ENCODE measurements around the gene ACP4. TPM values are rescaled to one million over a fixed set of nuclear protein-coding genes. Genes with fewer than 3 reads are reported as not detected.
"Not testable (repeated sequence)": the region's sequence is repeated elsewhere in the genome, so short reads cannot be mapped to it uniquely, and the experiment has no call there.

ACP4 gene
- not detected for total RNA-seq

GRCh38 chr19:50790396-50790795 is at the start of gene ACP4:
Gene ACP4, plus strand, starts transcription at chr19:50790415. Its CDS starts 0 bp downstream, at chr19:50790415.
- TF ChIP-seq CTCF (IDR thresholded peaks at IDR 0.05) = no peak
- ATAC-seq (ENCODE audit: low FRiP score) (no peak), DNase-seq (ENCODE audit: low spot score) (no peak)

DNA sequence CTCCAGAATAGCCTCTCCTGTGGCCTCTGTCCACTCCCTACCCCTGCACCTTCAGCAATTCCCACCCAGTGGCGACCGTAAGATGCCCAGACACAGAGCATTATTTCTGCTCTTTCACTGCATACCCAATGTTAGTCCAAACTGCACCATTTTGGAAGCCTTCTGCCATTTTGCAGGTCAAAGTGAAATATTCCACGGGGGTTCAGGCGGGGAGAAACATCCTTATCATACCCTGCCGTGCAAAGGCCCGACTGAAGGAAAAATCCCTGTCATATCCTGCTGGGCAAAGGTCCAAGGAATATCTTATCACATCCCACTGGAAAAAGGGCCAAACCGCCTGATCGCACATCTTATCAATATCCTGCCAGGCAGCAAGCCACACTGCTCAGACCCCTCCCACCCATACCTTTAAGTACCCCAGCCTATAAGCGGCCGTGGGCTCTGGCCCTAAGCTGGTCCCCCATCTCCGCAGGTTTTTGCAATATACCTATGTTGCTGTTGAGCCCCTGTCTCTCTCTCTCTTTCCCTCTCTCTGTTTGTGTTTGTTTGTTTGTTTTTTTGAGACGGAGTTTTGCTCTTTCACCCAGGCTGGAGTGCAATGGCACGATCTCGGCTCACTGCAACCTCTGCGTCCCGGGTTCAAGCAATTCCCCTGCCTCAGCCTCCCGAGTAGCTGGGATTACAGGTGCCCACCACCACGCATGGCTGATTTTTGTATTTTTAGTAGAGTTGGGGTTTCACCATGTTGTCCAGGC is 48.9 kb upstream of the ACP4 start:
- DNase-seq (ENCODE audit: low spot score) = no peak
- no peak for ATAC-seq (ENCODE audit: low FRiP score)
- TF ChIP-seq CTCF (IDR thresholded peaks at IDR 0.05) = no peak

DNA sequence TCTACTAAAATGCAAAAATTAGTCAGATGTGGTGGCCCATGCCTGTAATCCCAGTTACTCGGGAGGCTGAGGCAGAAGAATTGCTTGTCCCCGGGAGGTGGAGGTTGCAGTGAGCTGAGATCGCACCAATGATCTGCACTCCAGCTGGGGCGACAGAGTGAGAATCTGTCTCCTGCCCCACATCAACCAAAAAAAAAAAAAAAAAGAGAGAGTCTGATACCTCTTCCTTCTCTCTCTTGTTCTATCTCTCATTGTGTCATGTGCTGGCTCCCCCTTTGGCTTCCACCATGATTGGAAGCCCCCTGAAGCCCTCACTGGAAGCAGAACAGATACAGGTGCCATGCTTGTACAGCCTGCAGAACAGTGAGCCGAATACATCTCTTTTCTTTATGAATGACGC is 46.7 kb upstream of the ACP4 start:
- DNase-seq (ENCODE audit: low spot score) = no peak
- TF ChIP-seq CTCF (IDR thresholded peaks at IDR 0.05) = no peak
- ATAC-seq (ENCODE audit: low FRiP score) = no peak

DNA sequence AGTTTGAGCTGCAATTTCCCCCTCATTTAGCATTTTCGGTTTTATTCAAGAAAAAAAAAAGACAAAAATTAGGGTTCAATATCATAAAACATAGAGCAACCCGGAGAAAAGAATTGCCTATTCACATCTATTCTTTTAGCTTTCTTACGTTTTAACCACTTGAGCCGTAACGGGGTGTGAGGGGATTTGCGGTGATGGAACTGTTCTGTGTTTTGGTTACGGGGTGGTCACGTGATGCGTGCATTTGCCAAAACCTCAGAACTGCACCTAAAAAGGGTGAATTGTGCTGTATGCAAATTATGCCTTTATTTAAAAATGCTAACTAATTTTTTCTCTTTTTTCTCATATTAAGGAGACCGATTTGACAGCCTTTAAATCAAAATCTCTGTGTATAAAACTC is 45.0 kb upstream of the ACP4 start:
- no peak for DNase-seq (ENCODE audit: low spot score)
- no peak for ATAC-seq (ENCODE audit: low FRiP score)
- no peak for TF ChIP-seq CTCF (IDR thresholded peaks at IDR 0.05)

DNA sequence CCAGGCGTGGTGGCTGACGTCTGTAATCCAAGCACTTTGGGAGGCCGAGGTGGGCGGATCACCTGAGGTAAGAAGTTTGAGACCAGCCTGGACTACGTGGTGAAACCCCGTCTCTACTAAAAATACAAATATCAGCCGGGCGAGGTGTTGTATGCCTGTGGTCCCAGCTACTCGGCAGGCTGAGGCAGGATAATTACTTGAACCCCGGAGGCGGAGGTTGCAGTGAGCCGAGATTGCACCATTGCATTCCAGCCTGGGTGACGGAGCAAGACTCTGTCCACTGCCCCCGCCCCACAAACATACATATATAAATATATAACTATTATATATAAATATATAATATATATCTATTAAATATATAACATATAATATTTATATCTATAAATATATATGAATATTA is 43.1 kb upstream of the ACP4 start:
- not testable (repeated sequence) for ATAC-seq (ENCODE audit: low FRiP score); DNase-seq (ENCODE audit: low spot score)

- no peak for DNase-seq (ENCODE audit: low spot score)
- no peak for TF ChIP-seq CTCF (IDR thresholded peaks at IDR 0.05)
Observed at GRCh38 chr19:50749490-50749889, 40.7 kb upstream of the ACP4 start.

DNA sequence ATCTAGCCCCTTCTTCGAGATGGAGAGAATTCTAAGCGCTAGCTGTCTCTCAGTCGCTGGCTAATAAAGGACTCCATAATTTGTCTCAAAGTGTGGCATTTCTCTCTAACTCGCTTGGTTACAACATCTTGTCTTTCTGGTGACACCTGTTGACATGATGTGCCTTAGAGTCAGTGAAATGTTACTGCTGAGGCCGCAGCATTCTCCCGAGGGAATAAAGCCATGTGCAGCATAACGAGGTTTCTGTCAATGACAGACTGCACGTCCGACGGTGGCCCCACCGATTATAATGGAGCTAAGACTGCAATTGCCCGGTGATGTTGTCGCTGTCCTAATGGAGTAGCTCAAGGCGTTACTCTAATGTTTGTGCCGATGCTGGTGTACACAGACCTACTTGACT is 40.2 kb upstream of the ACP4 start:
- DNase-seq (ENCODE audit: low spot score) (no peak), ATAC-seq (ENCODE audit: low FRiP score) (no peak)
- no peak for TF ChIP-seq CTCF (IDR thresholded peaks at IDR 0.05)

More at GRCh38 chr19:50749490-50749889, 40.7 kb upstream of the ACP4 start:
- ATAC-seq (ENCODE audit: low FRiP score) = no peak
